GM21526 (cell line): Measurements from ENCODE around the gene GRHL3.

Source experiments
- ATAC-seq: cut with Tn5 transposase; IDR thresholded peaks from one replicate; pipeline ENCODE4 v1.9.1; 2021; ENCODE audit warnings: moderate library complexity; ENCODE audit not compliant: unreplicated experiment, low FRiP score

The GRHL3 gene

GRCh38 chr1:24317081-24317480 lies 2.1 kb upstream of the GRHL3 start:
- no peak for ATAC-seq

GRCh38 chr1:24317956-24318614 lies 1.1 kb upstream of the GRHL3 start:
- ATAC-seq, result no peak

- ATAC-seq, result no peak
These were observed 394 bp upstream of the GRHL3 start for GRCh38 chr1:24318615-24319311.

- ATAC-seq, result no peak
These were observed 805 bp downstream of the GRHL3 start for GRCh38 chr1:24319962-24320361.

GRCh38 chr1:24321126-24321525 lies 2.0 kb downstream of the GRHL3 start:
- ATAC-seq, result no peak

- no peak for ATAC-seq
These were observed 2.7 kb downstream of the GRHL3 start for GRCh38 chr1:24321697-24322469.

- no peak for ATAC-seq
These were observed 3.5 kb downstream of the GRHL3 start for GRCh38 chr1:24322470-24323177.

GRCh38 chr1:24323281-24323680 lies 4.1 kb downstream of the GRHL3 start:
- ATAC-seq, result no peak

- ATAC-seq, result no peak
These were observed 5.7 kb downstream of the GRHL3 start for GRCh38 chr1:24324903-24325302.

- no peak for ATAC-seq
These were observed 6.7 kb downstream of the GRHL3 start for GRCh38 chr1:24325587-24326449.

GRCh38 chr1:24327486-24327885 lies 8.3 kb downstream of the GRHL3 start:
- ATAC-seq, result no peak

GRCh38 chr1:24327891-24328290 lies 8.7 kb downstream of the GRHL3 start:
- ATAC-seq, result no peak

GRCh38 chr1:24329331-24329730 lies 10.2 kb downstream of the GRHL3 start:
- no peak for ATAC-seq

- no peak for ATAC-seq
These were observed 10.8 kb downstream of the GRHL3 start for GRCh38 chr1:24329797-24330543.

GRCh38 chr1:24331961-24332673 lies 13.0 kb downstream of the GRHL3 start:
- ATAC-seq, result no peak

- ATAC-seq, result no peak
These were observed 16.9 kb downstream of the GRHL3 start for GRCh38 chr1:24336075-24336474.

- no peak for ATAC-seq
These were observed 18.3 kb downstream of the GRHL3 start for GRCh38 chr1:24337455-24337854.

- ATAC-seq, result no peak
These were observed 19.3 kb downstream of the GRHL3 start for GRCh38 chr1:24338447-24338846.

- no peak for ATAC-seq
These were observed 20.8 kb downstream of the GRHL3 start for GRCh38 chr1:24339996-24340395.
